ENCODE measurements around the gene MYCL. TPM values are rescaled to one million over a fixed set of nuclear protein-coding genes. Genes with fewer than 3 reads are reported as not detected.

The MYCL gene
- total and polyA plus RNA-seq, 10 of the 15 experiments (the other 5 are each of a cell fraction or from before 2014, with no cell fraction given), result 0.11 to 1.4 (median 0.40) TPM; not detected in 1

- in situ Hi-C loops (cut with MboI) (no loop called here), intact Hi-C loops (cut with micrococcal nuclease; ENCODE audit: unreplicated experiment) (no loop called here)
- Histone ChIP-seq H3K4me2 (ENCODE audit: control insufficient read depth, insufficient read depth) (peak overlapping the region; percentile 69; the same call in 1 of the 2 replicates), H3K79me2 (ENCODE audit: control insufficient read depth, insufficient read depth, low read length) (no peaks in the 10 kb centered on the region; the same call in 1 of the 2 replicates), H4K20me1 (ENCODE audit: control insufficient read depth, insufficient read depth) (no peaks in the 10 kb centered on the region), H3K9ac (ENCODE audit: control insufficient read depth, insufficient read depth, low read length) (no peak overlapping the region), H3K4me3 (no peak overlapping the region), H3K36me3 (ENCODE audit: control insufficient read depth in 2 of 2, insufficient read depth in 2 of 2, low read length in 1 of 2) (no peaks in the 10 kb centered on the region), H2AFZ (ENCODE audit: control insufficient read depth, low read depth, low read length) (no peak overlapping the region), H3K27me3 (replicated peaks in 1 of 2; ENCODE audit: control insufficient read depth in 2 of 2, insufficient read depth in 2 of 2, low read length in 1 of 2) (peaks cover 10 to 12% of the 10 kb centered on the region in 2 experiments), H3K9me3 (replicated peaks; ENCODE audit: control insufficient read depth, insufficient read depth, low read length) (no peaks in the 10 kb centered on the region; the same call in 2 of the 3 replicates), H3K4me1 (ENCODE audit: control insufficient read depth, insufficient read depth, low read length) (peaks cover 7% of the 10 kb centered on the region; the same call in 1 of the 2 replicates), H3K27ac (ENCODE audit: control insufficient read depth, insufficient read depth) (no peak overlapping the region)
- WGBS (ENCODE audit: insufficient coverage, insufficient replicate concordance, low lambda C conversion rate, missing lambda C conversion rate), result 78% methylated on average over 8 of the region's 8 CpGs
- ChIA-PET POLR2A (interaction anchor here (0.9 to 1.5 kb wide), 2 partner anchors 18 to 20 kb away, joined by 3 to 5 read pairs; no protein-coding TSS in a partner anchor), CTCF (interaction anchor here (1.8 to 7.7 kb wide), 3 partner anchors 8 to 83 kb away, joined by 4 to 110 read pairs (median 5); no protein-coding TSS in a partner anchor), SMC1A (ENCODE audit: uncharacterized antibody, unreplicated experiment) (interaction anchor here (0.5 to 3.8 kb wide), 7 partner anchors 8 to 83 kb away, joined by 3 to 42 read pairs (median 5); no protein-coding TSS in a partner anchor), RAD21 (ENCODE audit: unreplicated experiment) (interaction anchor here (1.4 to 2.5 kb wide), 3 partner anchors 20 to 84 kb away, joined by 3 to 7 read pairs (median 4); no protein-coding TSS in a partner anchor)
- FAIRE-seq (no peak), ATAC-seq (no peak), DNase-seq (ENCODE audit: low read depth, low spot score) (no peak)
- BruUV-seq (replicated peaks), result no TSS peak
- no peak for TF ChIP-seq KDM1A (IDR thresholded peaks at IDR 0.05; ENCODE audit: borderline replicate concordance)
- TF ChIP-seq ATF7 (IDR thresholded peaks at IDR 0.05; ENCODE audit: low read depth), result no peak
- no peak for TF ChIP-seq RFX5 (IDR thresholded peaks at IDR 0.05; ENCODE audit: low read depth, low read length)
- no peak for TF ChIP-seq BRCA1 (IDR thresholded peaks at IDR 0.05; ENCODE audit: low read depth, low read length)
- no peak for TF ChIP-seq LARP7 (IDR thresholded peaks at IDR 0.05)
- no peak for TF ChIP-seq JUND (IDR thresholded peaks at IDR 0.05; ENCODE audit: low read depth, low read length)
- TF ChIP-seq IRF3 (IDR thresholded peaks at IDR 0.05), result no peak
These were observed 1.8 kb downstream of the MYCL start for GRCh38 chr1:39899611-39900538.

All from GM12878 (cell line).